ENCODE measurements around the gene NMD3. TPM values are rescaled to one million over a fixed set of nuclear protein-coding genes. Genes with fewer than 3 reads are reported as not detected.

The NMD3 gene
- total RNA-seq, 2 experiments from 2014 or later = 37.0 to 42.4 TPM

Other genes with a start within 250 kb of the NMD3 start
- 1 to 10 TPM; 2.9 to 3.0 TPM for gene B3GALNT1, start 116.0 kb upstream of the NMD3 start, total RNA-seq
- not detected for gene SPTSSB, start 150.2 kb downstream of the NMD3 start, total RNA-seq